Mammary epithelial cell (primary cell): ENCODE results near the gene SOCS1.
A peak's percentile ranks its signal among the peaks of the same experiment; 100 is the strongest.

Source experiments
- EZH2 ChIP-seq: IDR thresholded peaks from 2 replicates; pipeline ENCODE4 v1.6.1; 2012; ENCODE audit warnings: low read length, inconsistent platforms, borderline replicate concordance
- TF ChIP-seq, protein P1 (sequence below), 2 donors: IDR thresholded peaks in 1 of 2; conservative IDR thresholded peaks in 1 of 2; 2 replicates each; pipeline ENCODE4 v1.5.1; 2011 to 2012; ENCODE audit warnings: inconsistent platforms in 2 of 2, low read length in 2 of 2, mild to moderate bottlenecking in 2 of 2, control low read depth in 1 of 2, low read depth in 1 of 2; ENCODE audit not compliant: insufficient read depth in 1 of 2; ENCODE audit errors: extremely low read depth in 1 of 2

DNA sequence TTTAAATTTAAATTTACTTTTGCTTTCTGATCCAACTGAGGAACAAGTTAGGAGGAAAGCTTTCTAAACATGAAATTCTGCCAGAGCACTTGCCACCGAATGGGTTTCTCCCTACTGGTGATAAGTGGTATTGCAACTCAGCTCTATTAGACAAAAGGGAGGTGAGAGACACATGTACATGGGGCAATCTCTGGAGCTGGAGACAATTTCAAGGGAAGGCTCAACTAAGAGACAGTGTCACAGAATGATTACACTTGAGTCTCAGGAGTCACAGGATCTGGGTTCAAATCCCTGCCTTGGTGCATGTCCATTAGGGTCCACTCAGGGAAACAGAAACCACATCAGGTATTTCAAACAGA is 37.4 kb downstream of the SOCS1 start:
- TF ChIP-seq, protein P1, sequence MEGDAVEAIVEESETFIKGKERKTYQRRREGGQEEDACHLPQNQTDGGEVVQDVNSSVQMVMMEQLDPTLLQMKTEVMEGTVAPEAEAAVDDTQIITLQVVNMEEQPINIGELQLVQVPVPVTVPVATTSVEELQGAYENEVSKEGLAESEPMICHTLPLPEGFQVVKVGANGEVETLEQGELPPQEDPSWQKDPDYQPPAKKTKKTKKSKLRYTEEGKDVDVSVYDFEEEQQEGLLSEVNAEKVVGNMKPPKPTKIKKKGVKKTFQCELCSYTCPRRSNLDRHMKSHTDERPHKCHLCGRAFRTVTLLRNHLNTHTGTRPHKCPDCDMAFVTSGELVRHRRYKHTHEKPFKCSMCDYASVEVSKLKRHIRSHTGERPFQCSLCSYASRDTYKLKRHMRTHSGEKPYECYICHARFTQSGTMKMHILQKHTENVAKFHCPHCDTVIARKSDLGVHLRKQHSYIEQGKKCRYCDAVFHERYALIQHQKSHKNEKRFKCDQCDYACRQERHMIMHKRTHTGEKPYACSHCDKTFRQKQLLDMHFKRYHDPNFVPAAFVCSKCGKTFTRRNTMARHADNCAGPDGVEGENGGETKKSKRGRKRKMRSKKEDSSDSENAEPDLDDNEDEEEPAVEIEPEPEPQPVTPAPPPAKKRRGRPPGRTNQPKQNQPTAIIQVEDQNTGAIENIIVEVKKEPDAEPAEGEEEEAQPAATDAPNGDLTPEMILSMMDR (conservative IDR thresholded peaks at IDR 0.05 in 1 of 2, IDR thresholded peaks at IDR 0.05 in 1 of 2; ENCODE audit: extremely low read depth in 1 of 2, insufficient read depth in 1 of 2, low read depth in 1 of 2, low read length in 2 of 2) = peak; percentile 54 to 67
- TF ChIP-seq EZH2 = no peak
